HL-60 (cell line): Measurements from ENCODE around the gene SARDH.

Experiments used
- DNase-seq, 2 experiments: peaks; one replicate each; pipeline ENCODE4 v3.0.0-alpha.2; 2010 to 2020; ENCODE audit warnings: low read depth in 1 of 2, low spot score in 1 of 2
- H3K27ac ChIP-seq: fragments of 250-450 bp; sonication (Bioruptor Pico); replicated peaks from 2 replicates; pipeline ENCODE4 v1.5.1; 2020; ENCODE audit warnings: mild to moderate bottlenecking, moderate library complexity
- H3K27me3 ChIP-seq: fragments of 250-450 bp; sonication (Bioruptor Pico); 2 replicates; pipeline ENCODE4 v1.5.1; 2021; ENCODE audit warnings: mild to moderate bottlenecking, moderate library complexity; ENCODE audit not compliant: insufficient read depth, poor library complexity, severe bottlenecking
- H3K4me3 ChIP-seq: replicated peaks from 2 replicates; pipeline ENCODE4 v1.5.1; 2011; ENCODE audit warnings: mild to moderate bottlenecking, control low read depth, low read length; ENCODE audit not compliant: insufficient read depth
- GABPA ChIP-seq: IDR thresholded peaks from 2 replicates; pipeline ENCODE4 v1.6.1; 2012; ENCODE audit warnings: low read depth
- POLR2AphosphoS5 ChIP-seq: IDR thresholded peaks from 2 replicates; pipeline ENCODE4 v1.6.1; 2012; ENCODE audit warnings: low read depth
- SPI1 ChIP-seq: IDR thresholded peaks from 2 replicates; pipeline ENCODE4 v1.6.1; 2012; ENCODE audit warnings: low read depth, mild to moderate bottlenecking, borderline replicate concordance
- TF ChIP-seq, protein P1 (sequence below): IDR thresholded peaks from one replicate; pipeline ENCODE4 v1.5.1; 2011; ENCODE audit warnings: low read length, control low read depth, inconsistent platforms; ENCODE audit not compliant: insufficient read depth
- TF ChIP-seq, protein P2 (sequence below): IDR thresholded peaks from 2 replicates; pipeline ENCODE4 v1.6.1; 2012; ENCODE audit warnings: low read depth; ENCODE audit not compliant: insufficient replicate concordance

SARDH gene

DNA sequence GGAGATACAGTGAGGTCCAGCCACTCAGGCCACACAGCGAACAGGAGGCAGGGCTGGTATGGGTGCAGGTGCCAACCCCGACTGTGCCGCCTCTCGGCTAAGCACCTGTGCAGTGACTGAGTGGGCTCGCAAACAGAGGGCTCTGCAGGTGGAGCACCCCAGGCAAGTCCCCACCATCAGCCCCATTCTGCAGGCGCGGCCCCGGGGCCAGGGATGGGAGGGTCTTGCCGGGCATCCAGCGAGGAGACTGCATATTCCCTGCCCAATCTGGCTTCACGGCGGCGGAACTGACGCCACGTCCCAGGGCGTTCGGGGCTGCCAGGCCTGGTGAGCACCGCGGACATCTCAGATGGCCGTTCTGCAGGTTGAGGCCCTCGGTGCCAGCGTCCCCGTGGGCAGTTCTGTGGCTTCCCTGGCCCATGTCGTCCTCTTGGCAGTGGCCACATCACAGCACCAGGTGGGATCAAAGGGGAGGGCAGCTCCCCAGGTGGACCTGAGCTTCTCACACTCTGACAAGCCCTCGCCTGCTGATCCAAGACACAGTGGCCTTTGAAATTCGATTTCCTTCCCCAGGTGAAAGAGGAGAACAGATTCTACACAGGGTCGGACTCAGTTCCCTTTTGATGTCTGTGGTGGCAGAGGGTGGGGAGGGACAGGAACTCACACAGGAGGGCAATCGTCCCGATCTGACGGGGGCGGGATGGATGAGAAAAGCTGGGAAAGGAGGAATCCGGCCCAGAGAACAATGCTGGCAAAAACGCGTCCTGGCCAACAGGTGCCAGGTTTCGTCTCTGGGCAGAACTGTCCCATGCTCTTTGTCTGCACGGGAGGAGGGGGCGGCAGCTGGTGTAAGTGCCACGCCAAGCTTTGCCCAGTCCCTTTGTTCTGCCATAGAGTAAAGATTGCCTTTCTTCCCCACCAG, 83.2 kb downstream of the SARDH start:
- Histone ChIP-seq H3K4me3 (no peak overlapping the region), H3K27ac (no peak overlapping the region), H3K27me3 (peaks cover 20% of the 10 kb centered on the region)
- TF ChIP-seq POLR2AphosphoS5 = no peak
- TF ChIP-seq, protein P1, sequence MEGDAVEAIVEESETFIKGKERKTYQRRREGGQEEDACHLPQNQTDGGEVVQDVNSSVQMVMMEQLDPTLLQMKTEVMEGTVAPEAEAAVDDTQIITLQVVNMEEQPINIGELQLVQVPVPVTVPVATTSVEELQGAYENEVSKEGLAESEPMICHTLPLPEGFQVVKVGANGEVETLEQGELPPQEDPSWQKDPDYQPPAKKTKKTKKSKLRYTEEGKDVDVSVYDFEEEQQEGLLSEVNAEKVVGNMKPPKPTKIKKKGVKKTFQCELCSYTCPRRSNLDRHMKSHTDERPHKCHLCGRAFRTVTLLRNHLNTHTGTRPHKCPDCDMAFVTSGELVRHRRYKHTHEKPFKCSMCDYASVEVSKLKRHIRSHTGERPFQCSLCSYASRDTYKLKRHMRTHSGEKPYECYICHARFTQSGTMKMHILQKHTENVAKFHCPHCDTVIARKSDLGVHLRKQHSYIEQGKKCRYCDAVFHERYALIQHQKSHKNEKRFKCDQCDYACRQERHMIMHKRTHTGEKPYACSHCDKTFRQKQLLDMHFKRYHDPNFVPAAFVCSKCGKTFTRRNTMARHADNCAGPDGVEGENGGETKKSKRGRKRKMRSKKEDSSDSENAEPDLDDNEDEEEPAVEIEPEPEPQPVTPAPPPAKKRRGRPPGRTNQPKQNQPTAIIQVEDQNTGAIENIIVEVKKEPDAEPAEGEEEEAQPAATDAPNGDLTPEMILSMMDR = no peak
- TF ChIP-seq GABPA = no peak
- TF ChIP-seq, protein P2, sequence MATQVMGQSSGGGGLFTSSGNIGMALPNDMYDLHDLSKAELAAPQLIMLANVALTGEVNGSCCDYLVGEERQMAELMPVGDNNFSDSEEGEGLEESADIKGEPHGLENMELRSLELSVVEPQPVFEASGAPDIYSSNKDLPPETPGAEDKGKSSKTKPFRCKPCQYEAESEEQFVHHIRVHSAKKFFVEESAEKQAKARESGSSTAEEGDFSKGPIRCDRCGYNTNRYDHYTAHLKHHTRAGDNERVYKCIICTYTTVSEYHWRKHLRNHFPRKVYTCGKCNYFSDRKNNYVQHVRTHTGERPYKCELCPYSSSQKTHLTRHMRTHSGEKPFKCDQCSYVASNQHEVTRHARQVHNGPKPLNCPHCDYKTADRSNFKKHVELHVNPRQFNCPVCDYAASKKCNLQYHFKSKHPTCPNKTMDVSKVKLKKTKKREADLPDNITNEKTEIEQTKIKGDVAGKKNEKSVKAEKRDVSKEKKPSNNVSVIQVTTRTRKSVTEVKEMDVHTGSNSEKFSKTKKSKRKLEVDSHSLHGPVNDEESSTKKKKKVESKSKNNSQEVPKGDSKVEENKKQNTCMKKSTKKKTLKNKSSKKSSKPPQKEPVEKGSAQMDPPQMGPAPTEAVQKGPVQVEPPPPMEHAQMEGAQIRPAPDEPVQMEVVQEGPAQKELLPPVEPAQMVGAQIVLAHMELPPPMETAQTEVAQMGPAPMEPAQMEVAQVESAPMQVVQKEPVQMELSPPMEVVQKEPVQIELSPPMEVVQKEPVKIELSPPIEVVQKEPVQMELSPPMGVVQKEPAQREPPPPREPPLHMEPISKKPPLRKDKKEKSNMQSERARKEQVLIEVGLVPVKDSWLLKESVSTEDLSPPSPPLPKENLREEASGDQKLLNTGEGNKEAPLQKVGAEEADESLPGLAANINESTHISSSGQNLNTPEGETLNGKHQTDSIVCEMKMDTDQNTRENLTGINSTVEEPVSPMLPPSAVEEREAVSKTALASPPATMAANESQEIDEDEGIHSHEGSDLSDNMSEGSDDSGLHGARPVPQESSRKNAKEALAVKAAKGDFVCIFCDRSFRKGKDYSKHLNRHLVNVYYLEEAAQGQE = no peak
- TF ChIP-seq SPI1 = no peak
- DNase-seq = no peak

DNA sequence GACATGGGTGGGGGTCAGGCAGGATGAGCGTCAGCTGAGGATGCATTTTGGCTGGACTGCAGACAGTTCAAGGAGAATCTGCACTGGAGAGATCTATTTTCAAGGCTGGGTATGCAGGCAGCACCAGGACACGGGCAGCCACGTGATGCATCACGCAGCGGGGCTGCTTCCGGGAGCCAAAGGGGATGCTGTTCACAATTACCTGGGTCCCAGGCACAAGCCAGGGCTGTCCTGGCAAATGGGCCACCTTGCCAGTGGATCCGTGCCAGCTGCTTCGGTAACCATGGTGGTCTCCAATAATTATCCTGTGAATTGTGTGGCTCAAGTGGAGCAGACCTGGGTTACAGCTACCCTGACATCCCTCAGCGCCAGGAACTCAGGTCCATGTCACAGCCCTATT, 84.5 kb downstream of the SARDH start:
- DNase-seq = no peak
- Histone ChIP-seq H3K4me3 (no peak overlapping the region), H3K27ac (no peak overlapping the region), H3K27me3 (peaks cover 9% of the 10 kb centered on the region)
- TF ChIP-seq GABPA (no peak), SPI1 (no peak), POLR2AphosphoS5 (no peak)
- TF ChIP-seq, protein P2 = no peak
- TF ChIP-seq, protein P1 = no peak

DNA sequence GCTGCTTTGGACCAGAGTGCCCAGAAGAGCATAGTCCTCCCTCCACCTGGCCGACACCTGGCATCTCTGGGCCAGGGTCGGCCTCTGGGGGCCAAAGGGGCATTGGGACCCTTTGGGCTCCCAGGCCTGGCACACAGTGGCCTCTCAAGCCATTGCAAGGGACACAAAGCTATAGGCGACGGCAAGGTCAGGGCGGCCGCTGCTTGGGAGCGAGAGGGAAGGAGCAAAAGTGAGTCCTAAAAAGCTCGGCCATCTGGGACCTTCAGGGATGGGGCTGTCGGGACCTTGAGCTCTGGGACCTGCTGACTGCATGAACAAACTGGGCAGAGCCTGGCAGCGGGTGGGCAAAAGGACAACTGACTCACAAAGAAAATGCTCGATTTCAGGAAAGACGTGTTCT, 88.1 kb downstream of the SARDH start:
- H3K27me3 ChIP-seq = no peaks in the 10 kb centered on the region
- DNase-seq = no peak
- H3K27ac ChIP-seq = no peak overlapping the region
- TF ChIP-seq, protein P2 = no peak
- no peak overlapping the region for H3K4me3 ChIP-seq
